Measurements from ENCODE around the gene CERCAM.

Gene CERCAM

GRCh38 chr9:128372784-128373183 lies 47.9 kb upstream of the CERCAM start:
- Histone ChIP-seq H3K27ac (replicated peaks) (no peak overlapping the region), H3K27me3 (ENCODE audit: insufficient read depth, poor library complexity, severe bottlenecking) (no peaks in the 10 kb centered on the region), H3K4me3 (replicated peaks; ENCODE audit: insufficient read depth, low read length) (no peak overlapping the region)
- no peak for DNase-seq (ENCODE audit: low read depth in 1 of 2, low spot score in 1 of 2)
- TF ChIP-seq GABPA (IDR thresholded peaks at IDR 0.05; ENCODE audit: low read depth), result no peak
- TF ChIP-seq, protein P1, sequence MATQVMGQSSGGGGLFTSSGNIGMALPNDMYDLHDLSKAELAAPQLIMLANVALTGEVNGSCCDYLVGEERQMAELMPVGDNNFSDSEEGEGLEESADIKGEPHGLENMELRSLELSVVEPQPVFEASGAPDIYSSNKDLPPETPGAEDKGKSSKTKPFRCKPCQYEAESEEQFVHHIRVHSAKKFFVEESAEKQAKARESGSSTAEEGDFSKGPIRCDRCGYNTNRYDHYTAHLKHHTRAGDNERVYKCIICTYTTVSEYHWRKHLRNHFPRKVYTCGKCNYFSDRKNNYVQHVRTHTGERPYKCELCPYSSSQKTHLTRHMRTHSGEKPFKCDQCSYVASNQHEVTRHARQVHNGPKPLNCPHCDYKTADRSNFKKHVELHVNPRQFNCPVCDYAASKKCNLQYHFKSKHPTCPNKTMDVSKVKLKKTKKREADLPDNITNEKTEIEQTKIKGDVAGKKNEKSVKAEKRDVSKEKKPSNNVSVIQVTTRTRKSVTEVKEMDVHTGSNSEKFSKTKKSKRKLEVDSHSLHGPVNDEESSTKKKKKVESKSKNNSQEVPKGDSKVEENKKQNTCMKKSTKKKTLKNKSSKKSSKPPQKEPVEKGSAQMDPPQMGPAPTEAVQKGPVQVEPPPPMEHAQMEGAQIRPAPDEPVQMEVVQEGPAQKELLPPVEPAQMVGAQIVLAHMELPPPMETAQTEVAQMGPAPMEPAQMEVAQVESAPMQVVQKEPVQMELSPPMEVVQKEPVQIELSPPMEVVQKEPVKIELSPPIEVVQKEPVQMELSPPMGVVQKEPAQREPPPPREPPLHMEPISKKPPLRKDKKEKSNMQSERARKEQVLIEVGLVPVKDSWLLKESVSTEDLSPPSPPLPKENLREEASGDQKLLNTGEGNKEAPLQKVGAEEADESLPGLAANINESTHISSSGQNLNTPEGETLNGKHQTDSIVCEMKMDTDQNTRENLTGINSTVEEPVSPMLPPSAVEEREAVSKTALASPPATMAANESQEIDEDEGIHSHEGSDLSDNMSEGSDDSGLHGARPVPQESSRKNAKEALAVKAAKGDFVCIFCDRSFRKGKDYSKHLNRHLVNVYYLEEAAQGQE (IDR thresholded peaks at IDR 0.05; ENCODE audit: insufficient replicate concordance, low read depth), result no peak
- no peak for TF ChIP-seq POLR2AphosphoS5 (IDR thresholded peaks at IDR 0.05; ENCODE audit: low read depth)
- TF ChIP-seq SPI1 (IDR thresholded peaks at IDR 0.05; ENCODE audit: borderline replicate concordance, low read depth), result no peak
- no peak for TF ChIP-seq CTCF (IDR thresholded peaks at IDR 0.05; ENCODE audit: insufficient read depth, low read length)

DNA sequence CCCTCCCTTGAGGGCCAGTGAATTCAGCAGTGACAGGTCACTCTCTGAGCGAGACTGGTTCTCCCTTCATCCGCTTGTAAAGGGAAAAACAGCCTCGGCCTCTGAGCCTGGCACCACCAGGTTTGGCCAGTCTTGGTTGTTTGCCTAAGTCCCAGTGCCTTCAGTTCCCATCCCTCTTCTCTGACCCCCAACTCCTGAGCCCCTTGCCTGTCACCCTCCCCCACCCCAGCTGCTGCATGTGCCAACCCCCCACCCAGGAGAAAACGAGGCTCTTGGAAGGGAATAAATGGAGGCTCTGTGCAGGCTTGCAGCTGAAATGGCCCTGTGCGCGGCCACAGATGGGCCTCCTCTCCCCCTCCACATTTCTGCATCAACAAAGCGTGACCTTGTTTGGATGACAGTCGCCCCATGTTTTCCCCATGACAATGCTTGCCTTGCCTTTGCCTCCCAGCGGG lies 46.4 kb upstream of the CERCAM start:
- Histone ChIP-seq H3K27me3 (ENCODE audit: insufficient read depth, poor library complexity, severe bottlenecking) (no peaks in the 10 kb centered on the region), H3K4me3 (replicated peaks; ENCODE audit: insufficient read depth, low read length) (no peak overlapping the region), H3K27ac (replicated peaks) (no peak overlapping the region)
- TF ChIP-seq SPI1 (IDR thresholded peaks at IDR 0.05; ENCODE audit: borderline replicate concordance, low read depth), result no peak
- TF ChIP-seq, protein P1 (IDR thresholded peaks at IDR 0.05; ENCODE audit: insufficient replicate concordance, low read depth), result no peak
- TF ChIP-seq GABPA (IDR thresholded peaks at IDR 0.05; ENCODE audit: low read depth), result no peak
- TF ChIP-seq POLR2AphosphoS5 (IDR thresholded peaks at IDR 0.05; ENCODE audit: low read depth), result no peak
- no peak for TF ChIP-seq CTCF (IDR thresholded peaks at IDR 0.05; ENCODE audit: insufficient read depth, low read length)
- no peak for DNase-seq (ENCODE audit: low read depth in 1 of 2, low spot score in 1 of 2)

DNA sequence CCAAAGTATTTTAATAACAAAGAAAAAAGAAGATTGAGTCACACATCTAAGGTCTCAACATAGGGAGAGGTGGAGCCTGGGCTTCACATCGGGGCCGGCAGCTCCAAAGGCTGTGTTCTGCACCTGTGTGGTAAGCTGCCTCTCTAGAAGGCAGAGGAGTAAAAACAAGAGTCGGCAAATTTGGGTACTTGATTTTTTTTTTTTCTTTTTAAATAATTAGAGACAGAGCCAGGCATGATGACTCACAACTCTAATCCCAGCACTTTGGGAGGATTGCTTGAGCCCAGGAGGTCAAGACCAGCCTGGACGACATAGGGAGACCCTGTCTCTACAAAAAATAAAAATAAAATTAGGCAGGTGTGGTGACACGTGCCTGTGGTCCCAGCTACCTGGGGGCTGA lies 44.8 kb upstream of the CERCAM start:
- TF ChIP-seq SPI1 (IDR thresholded peaks at IDR 0.05; ENCODE audit: borderline replicate concordance, low read depth), result no peak
- H3K4me3 ChIP-seq (replicated peaks; ENCODE audit: insufficient read depth, low read length), result no peak overlapping the region
- H3K27ac ChIP-seq (replicated peaks), result no peak overlapping the region
- no peak for DNase-seq (ENCODE audit: low read depth in 1 of 2, low spot score in 1 of 2)
- H3K27me3 ChIP-seq (ENCODE audit: insufficient read depth, poor library complexity, severe bottlenecking), result no peaks in the 10 kb centered on the region

DNA sequence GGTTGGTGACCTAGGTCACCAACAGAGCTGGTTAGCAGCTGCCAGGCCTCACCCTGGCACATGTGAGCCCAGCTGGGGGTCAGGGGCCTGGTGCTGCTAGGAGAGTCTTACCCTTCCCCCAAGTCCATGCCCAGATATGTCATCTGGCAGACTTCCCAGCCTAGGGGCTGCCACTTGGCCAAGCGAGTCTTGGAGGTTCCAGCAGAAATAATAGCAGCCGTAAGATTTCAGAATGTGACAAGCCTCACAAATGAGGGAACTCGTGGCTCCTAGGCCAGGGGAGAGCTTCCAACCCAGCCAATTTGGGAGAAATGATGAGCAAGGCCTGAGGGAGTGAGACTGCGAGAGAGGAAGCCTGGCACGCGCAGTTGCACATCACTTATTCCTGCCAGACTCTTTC lies 38.4 kb upstream of the CERCAM start:
- H3K27ac ChIP-seq (replicated peaks), result no peak overlapping the region
- no peak overlapping the region for H3K4me3 ChIP-seq (replicated peaks; ENCODE audit: insufficient read depth, low read length)
- DNase-seq (ENCODE audit: low read depth in 1 of 2, low spot score in 1 of 2), result no peak
- no peaks in the 10 kb centered on the region for H3K27me3 ChIP-seq (ENCODE audit: insufficient read depth, poor library complexity, severe bottlenecking)
- no peak for TF ChIP-seq GABPA (IDR thresholded peaks at IDR 0.05; ENCODE audit: low read depth)
- TF ChIP-seq, protein P1 (IDR thresholded peaks at IDR 0.05; ENCODE audit: insufficient replicate concordance, low read depth), result no peak
- TF ChIP-seq POLR2AphosphoS5 (IDR thresholded peaks at IDR 0.05; ENCODE audit: low read depth), result no peak
- no peak for TF ChIP-seq SPI1 (IDR thresholded peaks at IDR 0.05; ENCODE audit: borderline replicate concordance, low read depth)
- no peak for TF ChIP-seq CTCF (IDR thresholded peaks at IDR 0.05; ENCODE audit: insufficient read depth, low read length)

All from HL-60 (cell line).